HG02943 (cell line): ENCODE data around the gene MRAP2.

ENCODE experiments used
- ATAC-seq: cut with Tn5 transposase; IDR thresholded peaks from one replicate; pipeline ENCODE4 v1.9.1; 2021; ENCODE audit warnings: mild to moderate bottlenecking, low read depth, moderate library complexity; ENCODE audit not compliant: unreplicated experiment

The MRAP2 gene, protein sequence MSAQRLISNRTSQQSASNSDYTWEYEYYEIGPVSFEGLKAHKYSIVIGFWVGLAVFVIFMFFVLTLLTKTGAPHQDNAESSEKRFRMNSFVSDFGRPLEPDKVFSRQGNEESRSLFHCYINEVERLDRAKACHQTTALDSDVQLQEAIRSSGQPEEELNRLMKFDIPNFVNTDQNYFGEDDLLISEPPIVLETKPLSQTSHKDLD

DNA sequence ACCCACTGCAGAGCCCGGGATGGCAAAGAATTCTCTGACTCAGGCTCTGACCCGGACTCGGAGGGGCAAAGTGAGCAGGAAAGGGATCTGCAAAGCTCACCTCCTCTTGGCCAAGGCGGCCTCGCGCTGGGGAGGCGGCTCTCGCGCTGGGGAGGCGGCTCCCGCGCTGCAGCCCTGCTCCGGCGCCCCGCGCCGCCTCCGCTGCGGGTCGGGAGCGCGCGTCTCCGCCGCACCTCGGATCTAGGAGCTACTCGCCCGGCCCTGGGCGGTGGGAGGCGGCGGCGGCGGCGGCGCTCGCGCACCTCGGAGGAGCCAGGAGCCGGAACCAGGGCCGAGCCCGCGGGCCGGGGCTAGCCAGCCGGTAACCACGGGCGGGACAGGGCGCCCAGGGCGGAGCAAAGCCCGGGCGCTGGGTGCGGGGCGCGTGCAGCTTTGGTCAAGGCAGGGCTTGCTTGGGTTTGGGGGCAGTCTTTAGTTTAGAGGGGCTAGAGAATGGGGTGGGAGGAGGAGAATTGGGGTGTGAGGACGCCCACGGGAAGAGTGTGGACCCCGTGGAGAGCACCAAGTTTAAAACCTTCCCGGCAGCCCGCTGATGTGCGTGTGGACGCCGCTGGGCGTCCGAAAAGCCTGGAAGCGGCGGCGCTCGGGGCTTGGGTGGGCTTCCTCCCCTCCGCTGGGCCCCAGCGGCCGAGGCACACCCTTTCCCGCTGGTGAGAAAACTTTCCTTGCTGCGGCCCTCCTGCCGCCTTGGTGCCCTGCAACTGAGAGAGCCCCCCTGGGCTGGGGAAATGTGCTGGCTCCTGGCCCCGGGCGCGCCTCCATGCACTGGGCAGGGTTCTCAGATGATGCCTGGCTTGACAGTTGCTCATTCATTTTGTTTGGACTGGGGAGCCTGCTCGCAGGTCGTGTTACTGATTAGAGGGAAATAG is at the start of gene MRAP2:
TSS of gene MRAP2 (plus strand) at position 250 of the 929 bp plus-strand sequence. CDS start 21,547 bp downstream, outside the sequence.
- ATAC-seq, result no peak

DNA sequence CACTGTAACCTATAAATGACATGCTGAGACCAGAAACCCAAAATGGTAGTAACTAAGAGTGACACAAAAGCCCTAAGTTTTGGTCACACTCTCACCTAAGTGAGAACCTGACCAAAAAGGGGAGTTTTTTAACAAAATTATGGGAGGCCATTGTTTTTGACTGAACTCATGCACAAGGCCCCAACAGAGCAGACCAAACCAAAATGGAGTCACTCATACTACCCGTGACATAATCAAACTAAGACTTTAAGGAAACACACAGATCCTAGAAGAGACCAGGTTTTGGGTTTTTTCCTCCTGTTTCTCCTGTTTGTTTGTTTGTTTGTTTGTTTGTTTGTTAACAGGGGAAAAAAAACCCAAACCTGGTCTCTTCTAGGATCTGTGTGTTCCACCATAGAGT is 49.2 kb upstream of the MRAP2 start:
- ATAC-seq, result no peak

DNA sequence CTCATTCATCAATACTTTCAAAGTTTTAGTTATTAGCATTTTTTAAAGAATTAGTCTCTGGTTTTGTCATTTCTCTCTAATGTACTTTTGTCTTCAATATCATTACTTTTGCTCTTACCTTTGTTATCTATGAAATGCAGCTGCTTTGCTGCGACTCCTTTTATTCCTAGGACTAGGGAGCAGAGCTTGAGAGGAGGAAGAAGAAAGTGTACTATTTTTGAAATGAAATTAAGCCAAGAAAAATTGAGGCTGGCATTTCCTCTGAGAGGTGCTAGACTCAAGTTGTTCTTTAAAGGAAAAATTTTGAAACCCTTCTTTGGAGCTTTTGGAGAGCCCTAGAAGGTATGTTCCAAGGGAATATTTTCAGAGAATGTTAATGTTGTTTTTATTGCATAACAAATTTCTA is 48.3 kb upstream of the MRAP2 start:
- no peak for ATAC-seq

DNA sequence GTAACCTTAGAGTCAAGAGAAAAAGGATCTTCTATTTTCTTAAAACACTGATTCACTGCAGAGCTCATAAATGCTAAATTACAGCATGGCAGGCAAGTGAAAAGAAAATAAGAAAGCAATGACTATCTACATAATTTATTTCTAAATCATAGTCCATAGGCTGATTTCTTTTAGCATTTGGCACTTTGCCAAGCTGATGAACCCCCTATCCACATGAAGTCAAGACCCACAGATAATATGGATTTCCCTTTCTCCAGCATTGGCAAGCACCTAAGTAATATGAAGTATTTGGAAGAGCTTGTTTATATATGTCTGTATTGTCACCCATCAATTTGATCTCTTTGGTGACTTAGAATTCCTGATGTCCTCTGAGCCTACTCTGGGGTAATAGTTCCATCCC is 47.9 kb upstream of the MRAP2 start:
- ATAC-seq, result no peak

DNA sequence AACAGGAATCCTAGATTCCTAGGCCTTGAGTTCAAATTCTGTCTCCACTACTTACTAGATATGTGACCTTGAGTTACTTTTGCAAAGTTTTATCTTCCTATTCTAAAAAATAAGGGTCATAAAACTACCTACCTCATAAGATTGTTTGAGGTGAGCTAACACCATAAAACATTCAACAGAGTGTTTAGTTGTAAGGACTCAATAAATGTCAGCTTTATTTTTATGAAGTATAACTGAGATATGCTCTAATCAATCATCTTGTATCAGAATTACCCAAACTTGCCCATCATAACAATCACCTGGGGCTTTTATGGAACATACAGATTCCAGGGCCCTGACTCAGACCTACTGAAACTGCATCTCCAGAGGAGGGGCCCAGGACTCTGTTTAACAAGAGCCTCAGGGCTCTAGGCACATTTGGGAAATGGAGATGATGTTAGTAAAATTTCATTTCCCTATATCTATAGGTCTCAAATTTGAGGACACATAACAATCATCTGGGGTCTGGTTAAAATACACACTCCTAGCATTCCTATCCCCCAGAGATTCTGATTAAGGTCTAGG is 35.5 kb upstream of the MRAP2 start:
- no peak for ATAC-seq

DNA sequence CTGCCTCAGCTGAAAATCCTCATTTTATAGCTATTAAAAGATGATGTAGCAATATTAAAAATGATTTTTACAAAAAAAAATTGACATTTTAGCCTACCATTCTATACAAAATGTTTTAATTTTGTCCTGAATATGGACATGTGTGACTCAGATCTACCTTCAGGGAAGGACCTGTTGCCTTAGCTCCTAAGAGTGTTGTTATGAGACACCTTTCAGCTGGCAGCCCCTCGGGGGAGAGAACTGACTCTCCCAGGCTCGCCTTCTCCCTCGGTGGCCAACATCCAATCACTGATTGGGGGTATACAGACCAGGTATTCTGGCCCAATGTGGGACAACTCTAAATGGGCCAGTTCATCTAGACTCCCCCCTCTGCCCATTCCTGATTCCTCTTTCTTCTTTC is 32.5 kb upstream of the MRAP2 start:
- ATAC-seq, result no peak

DNA sequence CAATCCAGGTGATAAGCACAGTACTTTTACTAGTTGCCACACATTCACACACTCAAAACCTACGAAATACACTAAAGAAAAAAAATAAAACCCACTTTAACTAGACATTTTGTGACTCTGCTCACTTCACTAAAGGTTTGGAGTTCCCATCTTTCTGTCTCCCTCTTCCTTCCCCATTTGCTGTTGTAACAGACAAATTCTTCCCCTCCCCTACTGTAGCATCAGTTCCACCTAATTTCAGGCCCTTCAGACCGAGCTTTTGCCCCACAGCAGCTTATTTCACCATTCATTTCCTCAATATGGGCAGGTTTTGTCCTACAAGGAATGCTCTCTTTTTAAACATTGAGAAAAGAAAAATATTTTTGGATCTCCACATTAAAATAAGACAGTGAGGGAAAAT is 31.3 kb upstream of the MRAP2 start:
- ATAC-seq, result no peak

DNA sequence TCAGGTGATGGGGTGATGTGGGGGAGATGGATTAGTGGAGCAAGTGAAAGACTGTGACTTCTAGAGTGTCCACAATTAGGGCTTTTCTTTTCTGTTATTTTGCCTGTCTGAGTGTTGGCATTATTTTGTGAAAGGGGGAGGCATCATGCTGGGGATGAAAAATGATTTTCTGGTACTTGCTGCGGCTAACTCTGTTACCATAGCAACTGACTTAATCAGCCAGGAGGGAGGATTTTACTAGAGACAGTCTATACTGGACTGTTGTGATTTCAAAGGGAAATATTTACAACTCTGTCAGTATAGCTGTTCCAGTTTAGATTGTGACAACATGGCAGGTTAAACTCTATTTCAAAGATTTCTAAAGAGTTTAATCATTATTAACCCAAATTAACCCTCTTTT is 30.4 kb upstream of the MRAP2 start:
- ATAC-seq, result no peak

DNA sequence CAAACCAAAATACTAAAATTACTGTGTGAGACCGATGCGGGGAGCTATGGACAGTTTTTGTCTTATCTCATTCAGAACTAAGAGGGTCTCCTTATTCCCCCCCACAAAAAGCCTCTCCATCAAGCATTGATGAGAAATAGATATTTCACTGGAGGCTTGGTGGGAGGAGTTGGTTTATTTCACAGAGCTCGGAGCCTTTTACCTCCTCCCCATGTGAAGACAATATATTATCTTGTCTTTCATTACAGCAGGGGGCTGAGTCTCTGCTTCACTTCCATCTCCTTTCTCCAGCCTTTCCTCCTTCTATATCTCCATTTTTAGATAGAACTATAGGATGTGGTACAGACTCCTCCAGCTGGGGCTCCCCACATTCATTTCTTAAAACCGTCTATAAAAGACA is 29.9 kb upstream of the MRAP2 start:
- no peak for ATAC-seq

DNA sequence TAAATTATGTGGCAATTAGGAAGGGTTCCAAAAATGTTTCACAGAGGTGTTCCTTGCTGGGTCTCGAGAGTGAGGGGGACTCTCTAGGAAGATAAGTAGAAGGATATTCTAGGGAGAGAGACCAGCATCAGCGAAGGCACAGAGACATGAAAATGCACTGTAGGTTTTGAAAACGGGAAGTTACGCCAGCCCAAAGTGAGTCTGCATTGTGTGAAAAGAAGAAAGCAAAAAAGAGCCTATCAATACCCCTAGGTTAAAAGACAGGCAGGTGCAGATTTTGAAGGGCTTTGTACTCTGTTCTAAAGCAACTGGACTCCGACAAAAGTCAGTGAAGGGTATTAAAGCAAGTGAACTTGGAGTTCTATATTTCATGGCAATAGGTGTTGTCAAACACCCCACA is 25.7 kb upstream of the MRAP2 start:
- no peak for ATAC-seq

DNA sequence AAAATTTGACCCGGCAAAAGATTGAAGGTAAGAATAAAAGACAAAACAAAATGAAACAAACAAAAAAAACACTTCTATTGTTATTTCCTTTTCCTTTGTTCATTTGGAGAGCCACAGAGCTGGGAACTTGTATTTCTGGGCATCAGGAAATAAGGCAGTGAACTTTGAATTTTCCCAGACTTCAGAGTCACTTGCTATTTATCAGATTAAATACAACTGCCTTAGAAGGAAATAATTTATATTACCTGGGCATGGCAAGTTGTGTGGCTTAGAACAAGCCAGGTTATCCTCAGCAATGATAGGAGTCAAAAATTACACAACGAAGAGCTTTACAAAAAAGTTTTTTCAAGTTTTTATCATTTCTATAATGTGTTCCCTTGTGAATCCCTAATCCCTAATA is 20.2 kb upstream of the MRAP2 start:
- ATAC-seq, result no peak

DNA sequence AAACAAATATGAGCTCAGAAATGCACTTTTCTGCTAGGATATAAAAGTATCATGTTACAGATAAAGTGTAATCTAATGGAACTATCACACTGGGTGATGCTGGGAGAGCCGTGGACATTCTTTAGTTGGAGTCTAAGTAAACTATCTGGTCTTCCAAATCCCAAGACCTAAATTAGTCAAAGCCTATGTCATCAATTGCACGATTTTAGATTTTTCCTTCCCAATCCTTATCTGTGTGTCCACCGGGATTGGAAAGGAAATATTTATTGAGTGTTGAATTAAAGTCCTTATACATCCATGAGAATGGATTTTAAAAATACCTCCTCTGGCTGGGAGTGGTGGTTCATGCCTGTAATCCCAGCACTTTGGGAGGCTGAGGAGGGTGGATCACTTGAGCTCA is 19.6 kb upstream of the MRAP2 start:
- no peak for ATAC-seq

DNA sequence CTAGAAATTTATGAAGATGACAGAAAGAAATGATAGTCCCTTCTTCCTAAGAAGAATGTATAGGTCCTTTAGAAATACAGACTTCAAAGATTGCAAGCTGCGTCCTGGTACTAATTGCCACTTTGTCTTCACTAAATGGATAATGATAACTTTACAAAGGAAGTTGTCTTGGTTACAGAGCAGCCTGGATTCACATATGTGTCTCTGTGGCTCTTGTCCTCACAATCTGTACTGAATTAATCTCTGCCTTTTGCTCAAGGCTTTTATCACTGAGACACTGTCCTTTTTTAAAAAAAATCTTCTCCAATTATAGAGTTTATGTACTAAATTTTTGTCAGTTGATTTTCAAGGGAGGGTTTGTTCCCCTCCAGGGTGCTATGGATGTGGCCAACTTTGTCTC is 17.5 kb upstream of the MRAP2 start:
- no peak for ATAC-seq

DNA sequence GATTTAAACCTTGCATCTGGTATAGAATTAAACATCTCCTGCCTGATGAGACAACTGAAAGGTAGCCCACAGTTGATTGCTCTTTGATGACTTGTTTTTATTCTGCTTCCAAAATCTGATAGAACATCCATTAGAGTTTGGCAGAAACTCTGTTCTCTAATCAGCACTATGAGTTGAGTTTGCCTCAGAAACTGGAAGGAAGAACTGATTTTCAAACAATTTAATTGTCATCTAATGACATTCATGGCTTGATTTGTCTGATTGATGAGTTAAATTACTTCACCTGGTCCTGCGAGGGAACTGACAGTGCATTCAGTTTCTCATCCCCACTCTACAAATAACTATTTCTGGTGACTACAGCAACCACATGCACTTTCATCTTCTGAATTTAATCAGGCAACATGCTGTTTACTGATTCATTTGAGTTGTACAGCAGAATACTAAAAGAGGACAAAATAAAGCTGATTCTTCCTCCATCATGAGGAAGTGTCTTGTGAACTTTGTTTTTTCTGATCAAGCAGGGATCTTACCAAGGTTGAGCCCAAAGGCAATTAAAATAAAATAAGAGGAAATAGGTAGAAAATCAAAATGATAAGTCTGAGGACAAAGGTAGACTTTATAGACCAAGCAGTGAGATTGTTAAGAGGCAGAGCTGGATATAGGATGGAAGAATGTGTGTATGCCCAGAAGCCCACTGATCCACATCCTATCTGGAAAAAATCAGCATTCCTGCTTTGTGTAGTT is 15.7 kb upstream of the MRAP2 start:
- ATAC-seq, result no peak

DNA sequence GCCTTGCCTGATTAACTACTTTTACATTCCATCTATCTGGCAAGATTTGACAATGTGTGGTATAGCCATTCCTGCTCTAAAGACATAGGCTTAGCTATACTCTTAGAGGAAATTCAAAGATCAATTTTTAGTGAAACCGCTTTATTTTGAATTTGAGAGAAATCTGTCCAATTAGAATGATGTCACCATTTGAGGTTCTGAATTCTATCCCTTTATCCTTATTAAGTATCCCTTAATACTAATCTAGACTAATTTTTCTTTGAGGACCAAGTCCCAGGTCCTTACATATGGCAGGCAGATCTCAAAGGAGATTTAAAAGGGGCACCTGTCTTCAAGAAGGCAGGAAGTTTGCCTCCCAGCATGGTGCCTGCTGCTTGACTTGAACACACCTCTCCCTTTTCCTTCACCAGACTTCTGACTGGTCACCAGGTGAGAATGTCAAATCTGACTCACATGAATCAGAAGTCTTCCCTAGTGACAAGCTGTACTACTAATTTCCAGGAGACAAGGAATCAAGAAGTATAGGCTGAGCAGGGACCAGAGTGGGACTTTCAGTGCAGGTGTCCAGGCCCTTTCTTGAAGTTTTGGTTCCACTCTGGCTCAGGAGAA is 15.0 kb upstream of the MRAP2 start:
- ATAC-seq, result no peak

DNA sequence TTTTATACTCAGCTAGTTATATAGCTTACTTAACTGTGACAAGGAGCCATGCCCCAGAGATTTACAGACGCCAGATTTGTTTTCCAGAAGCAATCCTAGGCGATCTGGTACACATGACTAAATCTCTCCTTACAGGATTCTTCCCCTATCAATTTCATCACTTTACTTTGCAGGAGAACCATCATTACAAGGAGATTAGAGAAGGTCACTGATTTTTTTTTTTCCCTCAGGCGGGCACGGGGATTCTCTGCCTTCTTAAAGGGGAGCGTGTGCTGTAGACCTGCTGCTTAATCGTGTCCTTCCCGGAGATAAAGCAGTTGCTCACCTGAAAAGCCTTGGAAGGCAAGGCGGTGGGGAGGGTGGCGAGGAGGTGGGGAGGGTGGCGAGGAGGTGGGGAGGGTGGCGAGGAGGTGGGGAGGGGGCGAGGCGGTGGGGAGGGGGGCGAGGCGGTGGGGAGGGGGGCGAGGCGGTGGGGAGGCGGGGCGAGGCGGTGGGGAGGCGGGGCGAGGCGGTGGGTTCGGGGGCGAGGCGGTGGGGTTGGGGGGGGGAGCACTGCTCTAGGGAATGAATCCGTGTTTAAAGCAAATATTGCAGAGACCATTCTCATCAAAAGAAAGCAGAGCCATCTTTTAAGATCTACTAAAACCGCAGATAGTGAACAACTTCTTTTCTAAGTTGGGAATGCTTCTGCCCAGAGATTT is 14.3 kb upstream of the MRAP2 start:
- no peak for ATAC-seq

DNA sequence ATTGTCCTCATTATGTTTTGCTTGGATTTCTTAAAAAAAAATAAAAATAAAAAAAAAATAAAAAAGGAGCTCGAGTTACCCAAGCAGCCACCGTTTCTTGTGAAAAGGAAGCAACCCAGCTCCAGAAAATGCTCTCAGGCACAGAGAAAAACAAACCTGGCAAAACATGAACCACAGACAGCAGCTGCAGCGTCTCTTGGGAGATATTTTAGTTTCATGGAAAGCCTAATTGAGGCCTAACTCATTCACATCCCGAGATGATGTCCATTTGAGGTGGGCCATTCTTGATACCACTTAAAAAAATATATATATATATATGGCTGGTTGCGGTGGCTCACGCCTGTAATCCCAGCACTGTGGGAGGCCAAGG is 13.7 kb upstream of the MRAP2 start:
- no peak for ATAC-seq

DNA sequence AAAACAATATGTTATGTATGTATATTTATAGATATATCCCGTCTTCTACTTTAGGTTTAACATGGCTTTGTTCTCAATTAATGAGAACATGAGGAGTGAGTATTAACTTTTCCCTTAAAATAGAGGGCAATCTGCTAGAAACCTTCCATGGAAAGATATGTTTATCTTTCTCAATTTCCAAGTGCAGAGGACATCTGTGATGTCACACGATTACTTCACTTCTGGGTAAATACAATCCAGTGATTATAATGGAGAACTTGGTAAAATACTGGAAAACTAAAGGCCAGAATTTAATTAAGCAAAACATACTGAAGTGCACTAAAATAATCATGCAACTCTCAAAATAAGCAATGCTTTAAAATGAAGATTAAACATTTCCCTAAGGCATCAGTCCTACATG is 11.9 kb upstream of the MRAP2 start:
- no peak for ATAC-seq

DNA sequence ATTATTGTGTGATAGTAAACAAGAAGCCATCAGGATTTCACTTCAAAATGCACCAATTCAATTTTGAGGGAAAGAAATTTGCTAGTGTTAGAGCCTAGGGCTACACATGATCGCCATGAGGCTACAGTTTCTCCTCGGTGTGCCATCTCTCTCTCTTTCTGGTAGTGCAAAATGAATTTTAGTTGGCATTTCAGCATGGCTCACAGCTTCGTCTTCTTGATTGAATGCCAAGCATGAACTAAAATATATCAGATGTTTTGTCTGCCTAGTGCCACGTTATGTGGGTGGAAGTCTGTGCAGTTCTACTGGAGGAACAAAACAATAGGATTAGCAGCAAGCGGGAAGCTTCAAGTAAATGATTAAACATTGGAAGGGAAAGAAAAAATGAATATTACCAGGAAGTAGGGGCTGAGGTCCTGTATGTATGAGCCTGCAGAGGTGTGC is 6.8 kb upstream of the MRAP2 start:
- no peak for ATAC-seq
